ENCODE measurements around the gene ABHD5. TPM values are rescaled to one million over a fixed set of nuclear protein-coding genes. Genes with fewer than 3 reads are reported as not detected.

Gene ABHD5
- total RNA-seq, 1 donor from 2014 or later = 59.2 TPM

DNA sequence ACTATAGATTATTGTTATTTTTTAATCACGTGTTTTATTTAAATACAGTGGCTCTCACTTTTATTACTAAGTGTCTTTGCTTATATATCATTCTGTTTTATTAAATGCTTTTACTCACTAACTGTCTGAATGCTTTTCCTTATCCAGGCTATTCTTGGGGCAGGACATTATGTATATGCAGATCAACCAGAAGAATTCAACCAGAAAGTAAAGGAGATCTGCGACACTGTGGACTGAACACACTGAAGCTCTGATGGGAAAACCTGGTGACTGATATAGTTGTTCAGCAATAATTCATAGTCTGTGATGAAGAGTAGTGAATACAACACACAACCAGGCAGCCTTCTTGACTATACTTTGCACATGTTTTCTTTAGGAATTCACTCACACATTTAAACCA lies 27.6 kb downstream of the ABHD5 start:
- H3K4me1 ChIP-seq = no peaks in the 10 kb centered on the region
- H3K4me3 ChIP-seq = no peak overlapping the region
- TF ChIP-seq, protein P1, sequence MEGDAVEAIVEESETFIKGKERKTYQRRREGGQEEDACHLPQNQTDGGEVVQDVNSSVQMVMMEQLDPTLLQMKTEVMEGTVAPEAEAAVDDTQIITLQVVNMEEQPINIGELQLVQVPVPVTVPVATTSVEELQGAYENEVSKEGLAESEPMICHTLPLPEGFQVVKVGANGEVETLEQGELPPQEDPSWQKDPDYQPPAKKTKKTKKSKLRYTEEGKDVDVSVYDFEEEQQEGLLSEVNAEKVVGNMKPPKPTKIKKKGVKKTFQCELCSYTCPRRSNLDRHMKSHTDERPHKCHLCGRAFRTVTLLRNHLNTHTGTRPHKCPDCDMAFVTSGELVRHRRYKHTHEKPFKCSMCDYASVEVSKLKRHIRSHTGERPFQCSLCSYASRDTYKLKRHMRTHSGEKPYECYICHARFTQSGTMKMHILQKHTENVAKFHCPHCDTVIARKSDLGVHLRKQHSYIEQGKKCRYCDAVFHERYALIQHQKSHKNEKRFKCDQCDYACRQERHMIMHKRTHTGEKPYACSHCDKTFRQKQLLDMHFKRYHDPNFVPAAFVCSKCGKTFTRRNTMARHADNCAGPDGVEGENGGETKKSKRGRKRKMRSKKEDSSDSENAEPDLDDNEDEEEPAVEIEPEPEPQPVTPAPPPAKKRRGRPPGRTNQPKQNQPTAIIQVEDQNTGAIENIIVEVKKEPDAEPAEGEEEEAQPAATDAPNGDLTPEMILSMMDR (IDR thresholded peaks at IDR 0.05) = no peak
- no peaks in the 10 kb centered on the region for H3K27me3 ChIP-seq (ENCODE audit: low read depth)
- DNase-seq (no peak), ATAC-seq (no peak)
- H3K36me3 ChIP-seq = peaks cover 77% of the 10 kb centered on the region
- H3K27ac ChIP-seq = no peak overlapping the region
- intact Hi-C loops (cut with DNase I) = no loop called here
- no peaks in the 10 kb centered on the region for H3K9me3 ChIP-seq

DNA sequence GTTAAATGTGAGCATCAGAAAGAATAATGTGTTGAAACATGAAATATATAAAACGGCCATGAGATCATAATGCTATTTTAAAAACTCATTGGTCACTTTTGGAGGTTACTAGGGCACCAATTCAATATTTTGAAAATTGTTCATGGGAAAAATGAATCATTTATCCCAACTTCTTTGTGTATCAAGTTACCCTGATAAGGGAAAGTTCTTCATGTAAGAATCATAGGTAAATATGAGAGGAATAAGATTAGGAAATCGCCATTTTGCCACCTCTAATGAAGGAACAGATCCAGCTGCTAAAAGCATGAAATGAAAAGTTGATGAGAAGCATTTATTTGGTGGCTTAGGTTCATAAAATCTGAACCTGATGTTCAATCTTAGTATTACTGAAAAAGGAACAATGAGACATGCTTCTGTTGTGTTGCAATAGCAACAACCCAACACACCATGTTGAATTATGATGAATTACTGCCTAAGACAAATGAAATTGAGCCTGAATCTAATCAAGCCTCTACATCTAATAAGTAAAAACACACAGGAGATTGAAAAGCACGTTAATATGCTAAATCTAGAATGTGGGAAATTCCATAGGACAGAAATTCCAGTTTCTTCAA lies 32.5 kb downstream of the ABHD5 start:
- ATAC-seq = no peak
- no peak for DNase-seq
- Histone ChIP-seq H3K4me1 (no peaks in the 10 kb centered on the region), H3K27me3 (ENCODE audit: low read depth) (no peaks in the 10 kb centered on the region), H3K4me3 (no peak overlapping the region), H3K36me3 (peaks cover 28% of the 10 kb centered on the region), H3K27ac (no peak overlapping the region), H3K9me3 (no peaks in the 10 kb centered on the region)
- TF ChIP-seq, protein P1 (IDR thresholded peaks at IDR 0.05) = no peak
- intact Hi-C loops (cut with DNase I) = no loop called here

DNA sequence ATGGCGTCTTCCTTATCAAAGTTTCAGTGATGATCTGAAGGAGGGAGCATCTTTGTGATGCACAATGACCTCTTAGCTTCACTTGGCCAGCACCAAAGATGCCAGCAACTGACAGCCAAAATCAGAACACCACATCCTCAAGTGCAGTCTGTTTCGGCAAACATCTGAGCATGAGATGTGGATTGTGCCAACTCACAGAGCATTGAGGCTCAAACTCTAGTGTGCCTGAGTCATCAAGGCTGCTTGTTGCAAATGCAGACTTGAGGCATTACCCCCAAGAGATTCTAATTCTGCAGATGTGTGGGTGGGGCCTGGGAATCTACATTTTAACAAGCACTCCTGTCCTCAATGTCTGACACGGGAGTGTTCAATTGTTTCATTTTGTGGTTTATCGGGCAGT lies 35.8 kb downstream of the ABHD5 start:
- ATAC-seq = no peak
- DNase-seq = no peak
- H3K27me3 ChIP-seq (ENCODE audit: low read depth) = no peaks in the 10 kb centered on the region

DNA sequence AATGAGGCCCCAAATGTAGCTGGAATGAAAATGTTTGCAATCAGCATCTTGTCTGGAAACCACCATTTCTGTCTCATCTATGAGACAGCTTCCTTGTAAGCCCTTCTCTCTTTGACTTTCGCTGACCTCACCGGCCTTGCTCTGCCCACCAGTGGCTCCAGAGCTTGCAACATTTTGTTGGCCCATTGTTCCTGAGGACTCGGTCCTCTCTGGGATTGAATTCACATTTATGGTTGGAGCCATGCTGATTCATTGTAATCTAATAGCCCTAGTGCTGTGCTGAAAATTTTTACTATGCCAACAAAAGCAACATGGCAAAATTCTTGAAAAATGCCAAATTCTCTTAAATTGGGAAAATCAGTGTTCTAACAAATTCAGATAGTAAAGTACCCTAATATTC lies 37.2 kb downstream of the ABHD5 start:
- Histone ChIP-seq H3K4me1 (no peaks in the 10 kb centered on the region), H3K27ac (no peak overlapping the region), H3K36me3 (no peaks in the 10 kb centered on the region), H3K4me3 (no peak overlapping the region), H3K9me3 (no peaks in the 10 kb centered on the region), H3K27me3 (ENCODE audit: low read depth) (no peaks in the 10 kb centered on the region)
- no peak for ATAC-seq
- intact Hi-C loops (cut with DNase I) = no loop called here
- TF ChIP-seq, protein P1 (IDR thresholded peaks at IDR 0.05) = no peak
- no peak for DNase-seq

More for the DNA sequence above, 35.8 kb downstream of the ABHD5 start:
- no peaks in the 10 kb centered on the region for H3K4me1 ChIP-seq
- no peak overlapping the region for H3K4me3 ChIP-seq
- intact Hi-C loops (cut with DNase I) = no loop called here
- no peak overlapping the region for H3K27ac ChIP-seq
- no peaks in the 10 kb centered on the region for H3K36me3 ChIP-seq
- no peaks in the 10 kb centered on the region for H3K9me3 ChIP-seq
- TF ChIP-seq, protein P1 (IDR thresholded peaks at IDR 0.05) = no peak

DNA sequence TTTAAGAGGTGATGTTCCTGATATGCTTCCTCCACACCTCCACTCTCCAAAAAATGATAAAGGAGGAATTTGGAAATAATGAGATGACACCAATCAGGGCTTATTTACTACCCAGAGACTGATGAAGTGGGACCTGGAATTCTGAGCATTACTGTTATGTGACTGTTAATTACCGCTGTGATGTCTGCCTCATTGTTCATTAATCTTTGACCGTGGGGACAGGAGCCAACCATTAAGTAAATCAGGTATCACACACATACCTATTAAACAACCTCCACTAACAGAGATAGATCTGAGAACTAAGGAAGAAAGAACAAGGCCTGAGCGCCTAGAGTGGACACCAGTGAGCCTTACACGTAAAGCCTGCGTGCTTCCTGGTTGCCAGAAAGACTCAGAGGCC lies 37.7 kb downstream of the ABHD5 start:
- Histone ChIP-seq H3K4me3 (no peak overlapping the region), H3K9me3 (no peaks in the 10 kb centered on the region), H3K27ac (no peak overlapping the region), H3K4me1 (peaks cover 4% of the 10 kb centered on the region), H3K36me3 (no peaks in the 10 kb centered on the region), H3K27me3 (ENCODE audit: low read depth) (no peaks in the 10 kb centered on the region)
- intact Hi-C loops (cut with DNase I) = no loop called here
- DNase-seq = no peak
- TF ChIP-seq, protein P1 (IDR thresholded peaks at IDR 0.05) = no peak
- no peak for ATAC-seq
